Activated naive CD4-positive, alpha-beta T cell treated with anti-CD3 and anti-CD28 coated beads, Interleukin-2, amount 50 U/mL, for 16 hours (primary cell): Measurements from ENCODE around the gene POU2AF2.
A peak's percentile ranks its signal among the peaks of the same experiment; 100 is the strongest.
"Not testable (repeated sequence)": the region's sequence is repeated elsewhere in the genome, so short reads cannot be mapped to it uniquely, and the experiment has no call there.

Experiments
- DNase-seq: peaks from one replicate; pipeline ENCODE4 v3.0.0-alpha.2; 2020

Gene POU2AF2

GRCh38 chr11:111260811-111261210, 15.3 kb downstream of the POU2AF2 start:
- DNase-seq: no peak

- no peak for DNase-seq
These were observed 19.1 kb downstream of the POU2AF2 start for GRCh38 chr11:111264646-111265045.

GRCh38 chr11:111265421-111265820, 19.9 kb downstream of the POU2AF2 start:
- DNase-seq: no peak

- not testable (repeated sequence) for DNase-seq
These were observed 22.8 kb downstream of the POU2AF2 start for GRCh38 chr11:111268303-111268702.

- no peak for DNase-seq
These were observed 23.8 kb downstream of the POU2AF2 start for GRCh38 chr11:111269146-111269868.

- DNase-seq: no peak
These were observed 26.9 kb downstream of the POU2AF2 start for GRCh38 chr11:111272420-111272819.

GRCh38 chr11:111282562-111283075, 37.1 kb downstream of the POU2AF2 start:
- DNase-seq: no peak

GRCh38 chr11:111283945-111284481, 38.5 kb downstream of the POU2AF2 start:
- DNase-seq: no peak

- no peak for DNase-seq
These were observed 39.9 kb downstream of the POU2AF2 start for GRCh38 chr11:111285189-111286091.

GRCh38 chr11:111291764-111292163, 46.2 kb downstream of the POU2AF2 start:
- DNase-seq: no peak

GRCh38 chr11:111292408-111292807, 46.9 kb downstream of the POU2AF2 start:
- DNase-seq: not testable (repeated sequence)

GRCh38 chr11:111296196-111296595, 50.7 kb downstream of the POU2AF2 start:
- no peak for DNase-seq

- no peak for DNase-seq
These were observed 52.2 kb downstream of the POU2AF2 start for GRCh38 chr11:111297696-111298095.

- DNase-seq: no peak
These were observed 53.0 kb downstream of the POU2AF2 start, which contains the start of gene POU2AF3 for GRCh38 chr11:111298413-111299100. Gene POU2AF3, plus strand, starts transcription at chr11:111298546. Its CDS starts 36 bp downstream, at chr11:111298582.

GRCh38 chr11:111299101-111300026, 53.8 kb downstream of the POU2AF2 start:
- peak; percentile 14 for DNase-seq

- DNase-seq: no peak
These were observed 55.0 kb downstream of the POU2AF2 start for GRCh38 chr11:111300569-111300968.

GRCh38 chr11:111301004-111301841, 55.7 kb downstream of the POU2AF2 start:
- DNase-seq: no peak

- no peak for DNase-seq
These were observed 56.3 kb downstream of the POU2AF2 start for GRCh38 chr11:111301842-111302118.

- no peak for DNase-seq
These were observed 56.8 kb downstream of the POU2AF2 start for GRCh38 chr11:111302298-111302697.

GRCh38 chr11:111303461-111303860, 57.9 kb downstream of the POU2AF2 start:
- DNase-seq: no peak
